GM21390 (cell line): ENCODE measurements around the gene HTD2.
A peak's percentile ranks its signal among the peaks of the same experiment; 100 is the strongest.

Experiments
- ATAC-seq: cut with Tn5 transposase; IDR thresholded peaks from one replicate; pipeline ENCODE4 v1.9.1; 2021; ENCODE audit not compliant: unreplicated experiment

The HTD2 gene

GRCh38 chr3:58355179-58355578 lies 48.9 kb downstream of the HTD2 start:
- ATAC-seq: peak; percentile 55

GRCh38 chr3:58356054-58356453 lies 49.7 kb downstream of the HTD2 start:
- no peak for ATAC-seq

GRCh38 chr3:58357402-58357801 lies 51.1 kb downstream of the HTD2 start:
- no peak for ATAC-seq

- ATAC-seq: no peak
Measured at GRCh38 chr3:58358092-58358491, 51.8 kb downstream of the HTD2 start.

- ATAC-seq: no peak
Measured at GRCh38 chr3:58358808-58359207, 52.5 kb downstream of the HTD2 start.

- no peak for ATAC-seq
Measured at GRCh38 chr3:58359621-58360020, 53.3 kb downstream of the HTD2 start.

GRCh38 chr3:58361866-58362265 lies 55.5 kb downstream of the HTD2 start:
- ATAC-seq: no peak

GRCh38 chr3:58366699-58367098 lies 60.4 kb downstream of the HTD2 start:
- ATAC-seq: no peak

- no peak for ATAC-seq
Measured at GRCh38 chr3:58369038-58369437, 62.7 kb downstream of the HTD2 start.
